ENCODE data around the gene FADS6.
A peak's percentile ranks its signal among the peaks of the same experiment; 100 is the strongest.
"Not testable (repeated sequence)": the region's sequence is repeated elsewhere in the genome, so short reads cannot be mapped to it uniquely, and the experiment has no call there.

The FADS6 gene

GRCh38 chr17:74883241-74883745 is 10.1 kb downstream of the FADS6 start:
- no peak for DNase-seq

GRCh38 chr17:74882517-74883240 is 10.8 kb downstream of the FADS6 start:
- DNase-seq, result no peak

DNA sequence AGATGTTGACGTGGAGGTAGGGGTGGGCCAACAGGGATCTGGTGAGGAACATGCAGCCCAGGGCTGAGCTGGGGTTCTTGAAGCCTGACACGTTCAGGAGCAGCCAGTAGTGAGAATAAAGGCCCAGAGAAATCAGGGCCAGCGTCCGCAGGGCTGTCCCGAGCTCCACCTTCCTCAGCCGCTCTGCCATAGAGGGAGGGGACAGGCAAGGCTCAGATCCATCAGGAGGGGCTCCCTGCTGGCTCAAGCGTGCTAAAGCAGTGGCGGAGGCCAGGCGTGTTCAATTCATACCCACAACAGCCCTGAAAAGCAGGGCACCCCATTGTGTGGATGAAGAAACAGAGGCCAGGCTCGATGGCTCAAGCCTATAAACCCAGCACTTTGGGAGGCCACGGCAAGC is 12.4 kb downstream of the FADS6 start:
- no peak for DNase-seq

DNA sequence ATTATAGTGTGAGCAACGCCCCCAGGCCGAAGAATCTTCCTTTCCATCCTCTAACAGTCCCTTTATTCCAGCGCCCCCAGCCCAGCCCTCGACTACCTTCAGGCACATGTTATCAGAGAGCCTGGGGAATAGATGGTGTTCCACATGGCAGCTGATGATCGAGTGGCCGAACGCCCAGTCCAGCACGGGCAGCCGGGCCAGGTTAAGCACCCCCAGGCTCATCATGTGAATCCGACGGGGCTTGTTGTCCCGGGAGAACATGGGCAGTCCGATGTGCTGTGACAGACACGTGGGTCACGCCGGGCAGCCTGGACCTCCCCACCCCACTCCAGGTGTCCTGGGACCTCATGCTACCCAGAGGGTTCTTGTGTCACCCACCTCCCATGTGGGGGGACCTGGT is 14.1 kb downstream of the FADS6 start:
- no peak for DNase-seq

GRCh38 chr17:74878658-74879057 is 14.8 kb downstream of the FADS6 start:
- DNase-seq, result no peak

- no peak for DNase-seq
These were observed 15.6 kb downstream of the FADS6 start for GRCh38 chr17:74877592-74878548.

DNA sequence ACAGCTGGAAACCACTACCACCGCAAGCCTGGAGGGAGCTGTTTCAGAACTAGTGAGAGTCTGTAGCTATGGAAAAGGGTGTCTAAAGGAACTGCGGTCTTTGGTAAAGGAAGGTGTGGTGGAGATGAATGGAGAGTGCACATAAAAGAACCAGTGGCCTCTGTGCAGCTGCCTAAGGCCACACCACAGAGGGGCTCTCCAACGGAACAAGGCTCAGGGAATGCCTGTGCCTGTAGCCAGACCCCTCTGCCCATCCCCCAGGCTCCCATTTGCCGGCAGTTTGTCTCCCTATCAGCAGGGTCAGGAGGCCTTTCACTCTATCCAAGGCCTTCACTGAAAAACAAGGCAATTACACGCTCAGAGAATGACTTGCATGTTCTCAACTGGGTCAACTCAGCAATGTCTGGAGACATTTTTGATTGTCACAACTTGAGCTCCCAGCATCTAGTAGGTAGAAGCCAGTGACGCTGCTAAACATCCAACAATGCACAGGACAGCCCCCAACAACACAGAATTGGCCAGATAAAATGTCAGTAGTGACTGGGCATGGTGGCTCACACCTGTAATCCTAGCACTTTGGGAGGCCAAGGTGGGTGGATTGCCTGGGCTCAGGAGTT is 17.3 kb downstream of the FADS6 start:
- DNase-seq, result no peak

DNA sequence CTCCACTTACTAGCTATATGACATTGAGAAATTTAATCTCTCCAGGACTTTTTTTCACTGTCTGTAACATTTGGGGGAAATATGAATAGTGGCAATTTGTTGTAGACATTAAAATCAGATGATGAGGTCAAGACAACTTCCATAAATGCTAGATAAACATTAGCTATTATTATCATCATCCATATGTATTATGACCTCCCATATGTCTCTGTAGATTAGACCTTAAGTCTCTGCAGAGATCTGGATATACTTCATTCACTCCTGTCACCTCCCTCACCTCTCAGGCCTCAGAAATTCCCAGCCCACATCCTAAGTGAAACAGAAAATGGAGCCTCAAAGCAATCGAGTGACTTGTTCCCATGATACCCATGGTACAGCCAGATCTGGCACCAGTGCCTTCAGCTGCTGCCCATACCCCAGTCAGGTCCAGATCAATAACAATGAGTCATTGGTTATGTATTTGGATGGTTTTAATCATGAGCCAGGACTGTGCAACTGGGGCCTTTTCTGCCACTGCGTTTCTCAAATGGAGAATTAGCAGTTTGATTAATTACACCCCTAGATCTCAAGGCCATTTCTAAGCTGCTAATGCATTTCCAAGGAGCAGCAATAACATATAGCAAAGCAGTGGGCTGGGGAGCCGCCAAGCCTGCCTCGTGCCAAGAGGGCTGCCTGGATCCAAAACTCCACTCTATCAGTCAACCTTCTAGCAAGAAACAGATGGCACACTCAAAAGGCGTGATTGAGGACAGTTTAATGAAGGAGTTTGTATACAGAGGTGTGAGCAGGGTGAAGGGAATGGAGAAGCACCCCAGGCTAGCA is 18.1 kb downstream of the FADS6 start:
- DNase-seq, result no peak

GRCh38 chr17:74874615-74875037 is 18.8 kb downstream of the FADS6 start:
- no peak for DNase-seq

- DNase-seq, result no peak
These were observed 19.4 kb downstream of the FADS6 start for GRCh38 chr17:74873874-74874614.

- DNase-seq, result peak; percentile 99
These were observed 20.2 kb downstream of the FADS6 start for GRCh38 chr17:74873037-74873873.

GRCh38 chr17:74872313-74873036 is 21.0 kb downstream of the FADS6 start, which contains the start of gene FDXR:
Gene FDXR, minus strand, starts transcription at chr17:74872994. Its CDS starts 50 bp downstream, at chr17:74872944.
- no peak for DNase-seq

DNA sequence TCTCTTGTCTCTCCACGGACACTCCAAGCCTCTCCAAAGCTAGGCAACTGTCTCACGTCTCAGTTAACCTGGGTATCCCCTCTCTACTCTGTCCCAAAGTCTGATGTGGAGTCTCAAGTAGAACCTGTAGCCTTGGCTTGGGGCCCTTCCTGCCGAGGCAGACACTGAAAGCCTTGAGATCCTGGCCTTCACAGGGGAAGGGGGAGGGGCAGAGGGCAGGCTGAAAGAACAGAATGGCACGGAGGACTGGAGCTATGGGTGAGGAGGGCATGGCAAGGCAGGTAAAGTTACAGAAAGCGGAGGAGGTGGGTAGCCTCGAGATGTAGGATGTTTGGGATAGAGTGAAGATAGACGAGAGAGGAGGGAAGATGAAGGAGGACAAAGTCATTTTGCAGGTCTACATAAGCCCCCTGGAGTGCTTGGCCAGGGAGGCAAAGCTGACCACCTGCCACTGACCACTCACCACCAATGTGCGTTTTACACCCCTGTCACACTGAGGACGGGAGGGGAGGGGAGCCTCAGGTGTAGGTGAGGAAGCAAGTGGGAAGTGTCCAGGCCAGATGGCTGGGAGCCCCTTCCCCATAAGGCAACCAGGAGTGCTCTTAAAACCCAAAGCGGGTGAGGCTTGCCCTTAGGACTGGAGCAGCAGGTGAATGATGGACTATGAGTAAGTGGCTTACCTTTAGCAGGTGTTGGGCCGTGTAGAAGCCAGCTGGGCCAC is 21.9 kb downstream of the FADS6 start:
- no peak for DNase-seq

DNA sequence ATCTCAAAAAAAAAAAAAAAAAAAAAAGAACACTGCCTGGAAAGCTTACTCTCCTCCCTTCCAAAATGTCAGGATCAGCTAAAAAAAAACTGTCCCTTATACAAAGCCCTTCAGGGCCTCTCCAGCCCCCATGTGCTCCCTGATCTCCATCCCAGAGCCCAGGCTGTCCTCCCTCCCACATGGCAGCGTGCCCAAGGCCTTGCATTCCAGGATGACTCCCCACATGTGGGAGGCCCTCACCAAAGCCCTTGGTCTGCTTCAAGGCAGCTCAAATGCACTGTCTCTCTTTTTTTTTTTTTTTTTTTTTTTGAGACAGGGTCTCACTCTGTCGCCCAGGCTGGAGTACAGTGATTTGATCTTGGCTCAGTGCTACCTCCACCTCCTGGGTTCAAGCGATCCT is 22.9 kb downstream of the FADS6 start:
- DNase-seq, result no peak

DNA sequence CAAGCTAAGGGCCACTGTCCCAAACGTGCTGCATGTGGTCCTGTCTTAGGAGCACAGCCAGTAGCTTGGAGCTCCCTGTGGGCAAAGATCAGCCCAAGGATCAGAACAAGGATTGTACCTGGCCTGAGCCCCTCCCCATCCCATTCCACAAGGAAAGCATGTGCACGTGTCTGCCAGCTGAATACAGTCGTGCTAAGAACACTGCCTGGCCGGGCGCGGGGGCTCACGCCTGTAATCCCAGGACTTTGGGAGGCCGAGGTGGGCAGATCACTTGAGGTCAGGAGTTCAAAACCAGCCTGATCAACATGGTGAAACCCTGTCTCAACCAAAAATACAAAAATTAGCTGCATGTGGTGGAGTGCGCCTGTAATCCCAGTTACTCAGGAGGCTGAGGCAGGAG is 23.4 kb downstream of the FADS6 start:
- DNase-seq, result not testable (repeated sequence)

GRCh38 chr17:74868908-74869255 is 24.6 kb downstream of the FADS6 start:
- no peak for DNase-seq

GRCh38 chr17:74868251-74868907 is 25.1 kb downstream of the FADS6 start:
- DNase-seq, result no peak

- no peak for DNase-seq
These were observed 27.1 kb downstream of the FADS6 start for GRCh38 chr17:74866198-74866835.
